Activated T-cell treated with anti-CD3 and anti-CD28 coated beads for 4 hours (primary cell): ENCODE measurements around the gene MGAT5B.
"Not testable (repeated sequence)": the region's sequence is repeated elsewhere in the genome, so short reads cannot be mapped to it uniquely, and the experiment has no call there.

Experiments used
- DNase-seq: peaks from one replicate; pipeline ENCODE4 v3.0.0-alpha.2; 2020

Gene MGAT5B

DNA sequence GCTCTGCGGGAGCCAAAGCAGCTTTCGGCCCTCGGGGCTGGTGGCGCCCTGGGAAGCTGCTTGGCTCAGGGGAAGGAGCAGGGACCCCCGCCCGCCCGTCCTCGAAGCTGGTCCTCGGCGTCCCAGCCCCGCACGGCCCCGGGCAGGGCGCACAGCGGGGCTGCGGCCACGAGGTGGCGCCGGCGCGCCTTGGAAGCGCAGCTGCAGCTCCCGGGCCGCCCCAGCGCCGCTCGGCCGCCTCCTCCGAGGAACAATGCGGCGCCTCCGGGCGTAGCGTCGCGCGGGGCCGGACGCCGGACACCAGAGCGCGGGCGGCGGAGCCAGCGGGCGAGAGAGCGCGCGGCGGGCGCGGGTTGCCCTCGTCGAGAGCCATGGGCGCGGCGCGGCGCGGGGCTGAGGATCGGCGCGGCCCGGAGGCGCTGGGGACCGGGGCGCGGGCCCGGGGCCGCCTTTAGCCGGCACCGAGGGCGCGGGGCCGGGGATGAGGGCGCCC is at the start of gene MGAT5B:
MGAT5B (plus strand) TSS at position 229 of the 493 bp plus-strand sequence. CDS start 626 bp downstream, outside the sequence.
- peak; percentile 68 for DNase-seq

GRCh38 chr17:76820039-76820438 is 48.2 kb upstream of the MGAT5B start:
- no peak for DNase-seq

DNA sequence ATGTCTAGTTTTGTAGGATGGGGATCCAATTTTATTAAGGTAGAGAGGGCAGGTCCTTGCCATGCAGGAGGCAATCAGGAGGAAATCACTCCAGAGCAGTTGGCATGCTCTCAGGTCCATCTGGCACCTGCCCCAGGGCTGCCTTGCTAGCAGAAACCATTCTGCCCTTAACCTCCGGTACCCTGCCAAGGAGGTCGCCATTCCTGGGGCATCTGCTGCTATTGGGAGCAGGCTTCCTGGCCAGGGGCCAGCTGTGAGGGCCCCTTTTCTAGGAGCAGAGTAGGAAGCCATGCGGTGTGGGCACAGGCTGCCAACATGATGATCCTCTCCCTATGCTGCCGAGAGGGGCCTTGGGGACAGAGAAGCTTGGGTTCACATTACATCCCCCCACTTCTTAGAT is 47.6 kb upstream of the MGAT5B start:
- DNase-seq: no peak

DNA sequence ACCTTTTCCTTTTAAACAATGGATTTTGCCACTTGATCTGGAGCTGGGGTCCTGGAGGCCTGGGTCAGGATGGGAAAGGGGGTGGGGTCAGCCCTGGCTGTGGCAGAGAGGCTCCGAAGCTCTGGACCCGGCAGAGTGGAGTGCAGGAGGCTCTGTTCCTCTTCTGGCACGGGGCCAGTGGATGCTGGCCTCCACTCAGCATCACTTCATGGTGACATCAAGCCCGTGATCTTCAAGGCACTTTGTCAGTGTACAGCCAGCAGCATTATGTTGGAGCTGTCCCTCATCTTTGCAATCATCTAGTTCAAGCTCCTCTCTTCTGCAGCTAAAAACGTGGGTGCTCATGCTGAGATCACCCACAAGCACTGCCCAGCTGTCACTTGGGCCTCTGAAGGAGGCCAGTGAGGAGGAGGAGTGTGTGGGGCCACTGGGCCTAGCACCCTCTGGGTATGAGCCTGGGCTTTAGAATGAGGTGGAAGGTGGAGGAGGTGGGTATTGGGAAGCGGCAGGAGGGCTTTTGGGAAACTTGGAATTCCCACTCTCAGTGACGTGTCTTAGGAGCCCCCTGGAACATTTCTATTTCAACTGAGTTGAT is 45.9 kb upstream of the MGAT5B start:
- DNase-seq: no peak

- DNase-seq: no peak
These were observed 44.1 kb upstream of the MGAT5B start for GRCh38 chr17:76824093-76824492.

DNA sequence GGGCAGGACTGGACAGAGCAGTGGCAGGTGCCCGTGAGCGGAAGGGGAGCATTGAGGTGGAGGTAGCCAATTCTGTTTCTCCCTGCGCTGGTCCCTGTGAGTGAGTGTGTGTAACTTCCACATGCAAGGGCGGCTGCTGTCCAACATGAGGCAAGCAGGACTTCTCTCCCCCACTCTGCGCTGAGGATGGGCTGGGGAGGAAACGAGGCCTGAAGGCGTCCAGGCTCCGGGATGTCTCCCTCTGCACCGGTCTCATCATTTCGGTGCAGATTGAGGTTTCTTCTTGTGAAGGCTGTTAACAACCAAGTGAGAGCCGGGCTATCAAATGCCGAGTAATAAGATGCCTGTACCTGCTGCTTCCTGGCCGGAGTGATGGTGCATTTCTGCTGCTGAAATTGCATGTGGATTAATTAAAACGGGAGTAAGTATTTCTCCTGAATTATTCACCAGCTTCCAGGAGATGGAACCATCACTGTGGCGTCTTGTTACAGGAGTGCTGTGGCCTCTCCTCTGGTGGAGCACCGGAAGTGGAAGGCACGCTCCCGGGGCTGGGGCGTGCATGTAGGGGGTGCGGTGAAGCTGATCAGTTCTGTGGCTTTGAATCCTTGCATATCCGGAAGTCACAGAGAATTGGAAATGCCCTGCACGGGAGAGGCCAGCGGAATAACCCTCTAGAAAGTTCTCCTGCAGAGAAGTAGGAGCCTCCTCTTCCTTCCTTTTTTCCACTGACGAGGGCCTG is 41.7 kb upstream of the MGAT5B start:
- DNase-seq: no peak

- DNase-seq: no peak
These were observed 40.5 kb upstream of the MGAT5B start for GRCh38 chr17:76827736-76828135.

DNA sequence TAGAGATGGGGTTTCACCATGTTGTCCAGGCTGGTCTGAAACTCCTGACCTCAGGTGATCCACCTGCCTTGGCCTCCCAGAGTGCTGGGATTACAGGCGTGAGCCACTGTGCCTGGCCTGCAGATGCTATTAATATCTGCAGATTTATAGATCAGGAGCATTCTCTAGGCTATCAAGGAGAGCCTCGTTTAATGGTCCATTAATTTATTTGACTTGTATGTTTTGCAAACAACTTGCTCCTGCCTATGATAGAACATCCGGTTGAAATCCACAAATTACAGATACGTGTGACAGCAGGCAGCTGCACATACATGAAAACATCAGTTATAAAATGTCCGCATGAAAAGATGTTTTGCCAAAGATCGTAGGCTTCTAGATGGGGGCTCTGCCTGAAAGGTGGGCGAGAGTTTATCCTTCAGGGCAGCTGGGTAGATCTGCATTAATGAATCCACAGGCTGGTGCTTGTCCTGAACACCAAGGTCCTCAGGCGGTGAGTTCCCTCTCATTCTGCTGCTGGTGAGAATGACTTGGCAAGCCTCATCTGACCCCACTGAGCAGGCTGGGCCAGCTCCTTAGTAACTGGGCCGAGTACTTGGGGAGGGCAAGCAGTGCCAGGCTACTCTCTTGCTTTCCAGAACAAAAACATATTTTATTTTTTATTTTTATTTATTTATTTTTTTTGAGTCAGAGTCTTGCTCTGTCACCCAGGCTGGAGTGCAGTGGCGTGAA is 37.1 kb upstream of the MGAT5B start:
- DNase-seq: no peak

GRCh38 chr17:76833034-76833644 is 35.1 kb upstream of the MGAT5B start:
- no peak for DNase-seq

- DNase-seq: no peak
These were observed 34.5 kb upstream of the MGAT5B start for GRCh38 chr17:76833747-76834146.

- no peak for DNase-seq
These were observed 33.3 kb upstream of the MGAT5B start for GRCh38 chr17:76834870-76835269.

GRCh38 chr17:76840443-76840767 is 27.8 kb upstream of the MGAT5B start:
- no peak for DNase-seq

DNA sequence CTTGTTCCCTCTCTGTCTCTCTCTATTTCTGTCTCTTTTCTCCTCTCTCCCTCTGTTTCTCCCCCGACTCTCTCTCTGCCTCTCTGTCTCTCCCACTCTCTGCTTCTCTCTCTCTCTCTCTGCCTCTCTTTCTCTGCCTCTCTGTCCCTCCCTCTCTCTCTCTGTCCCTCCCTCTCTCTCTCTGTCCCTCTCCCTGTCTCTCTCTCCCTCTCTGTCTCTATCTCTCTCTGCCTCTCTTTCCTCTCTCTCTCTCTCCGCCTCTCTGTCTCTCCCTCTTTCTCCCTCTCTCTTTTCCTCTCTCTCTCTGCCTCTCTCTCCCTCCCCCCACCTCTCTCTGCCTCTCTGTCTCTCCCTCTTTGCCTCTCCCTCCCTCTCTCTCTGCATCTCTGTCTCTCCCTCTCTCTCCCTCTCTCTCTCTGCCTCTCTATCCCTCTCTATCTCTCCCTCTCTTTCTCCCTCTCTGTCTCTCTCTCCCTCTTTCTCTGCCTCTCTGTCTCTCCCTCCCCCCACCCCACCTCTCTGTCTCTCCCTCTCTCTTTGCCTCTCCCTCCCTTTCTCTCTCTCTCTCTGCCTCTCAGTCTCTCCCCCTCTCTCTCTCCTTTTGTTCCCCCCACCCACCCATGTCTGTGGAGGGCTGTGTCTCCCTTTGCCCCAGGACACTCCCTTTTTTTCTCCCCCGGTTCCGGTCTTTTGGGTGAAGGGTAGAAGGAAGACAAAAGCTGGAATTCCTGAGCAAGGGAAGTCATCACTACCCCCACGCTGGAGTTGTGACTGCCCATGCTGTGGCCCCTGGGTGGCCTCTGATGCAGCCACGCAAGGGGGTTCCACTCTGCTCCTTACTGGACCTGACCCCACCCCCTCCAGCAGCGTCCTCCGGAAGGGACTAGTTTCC is 27.1 kb upstream of the MGAT5B start:
- DNase-seq: no peak

- DNase-seq: no peak
These were observed 26.3 kb upstream of the MGAT5B start for GRCh38 chr17:76841776-76842405.

- DNase-seq: not testable (repeated sequence)
These were observed 25.1 kb upstream of the MGAT5B start for GRCh38 chr17:76843068-76843467.

- DNase-seq: no peak
These were observed 24.3 kb upstream of the MGAT5B start for GRCh38 chr17:76843703-76844484.

GRCh38 chr17:76844485-76844829 is 23.7 kb upstream of the MGAT5B start:
- DNase-seq: no peak

- DNase-seq: no peak
These were observed 23.4 kb upstream of the MGAT5B start for GRCh38 chr17:76844846-76845245.

DNA sequence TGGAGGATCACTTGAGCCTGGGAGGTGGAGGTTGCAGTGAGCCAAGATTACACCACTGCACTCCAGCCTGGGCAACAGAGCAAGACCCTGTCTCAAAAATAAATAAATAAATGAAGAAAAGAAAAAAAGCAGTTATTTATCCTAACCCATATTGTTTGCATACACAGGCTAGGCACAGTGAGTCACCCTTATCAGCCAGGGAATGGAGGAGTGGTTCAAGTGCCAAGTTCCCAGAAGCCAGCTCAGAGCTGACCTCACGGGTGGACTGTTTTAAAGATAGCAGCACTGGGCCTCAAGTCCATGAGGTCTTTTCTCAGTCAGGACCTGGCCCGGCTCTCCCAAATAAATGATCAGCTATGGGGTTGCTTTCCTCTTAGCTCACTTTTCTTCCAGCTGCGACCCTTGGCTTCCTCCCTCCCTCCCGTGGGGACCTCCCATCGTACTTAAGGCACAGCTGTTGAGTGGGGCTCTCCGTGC is 22.6 kb upstream of the MGAT5B start:
- DNase-seq: no peak

DNA sequence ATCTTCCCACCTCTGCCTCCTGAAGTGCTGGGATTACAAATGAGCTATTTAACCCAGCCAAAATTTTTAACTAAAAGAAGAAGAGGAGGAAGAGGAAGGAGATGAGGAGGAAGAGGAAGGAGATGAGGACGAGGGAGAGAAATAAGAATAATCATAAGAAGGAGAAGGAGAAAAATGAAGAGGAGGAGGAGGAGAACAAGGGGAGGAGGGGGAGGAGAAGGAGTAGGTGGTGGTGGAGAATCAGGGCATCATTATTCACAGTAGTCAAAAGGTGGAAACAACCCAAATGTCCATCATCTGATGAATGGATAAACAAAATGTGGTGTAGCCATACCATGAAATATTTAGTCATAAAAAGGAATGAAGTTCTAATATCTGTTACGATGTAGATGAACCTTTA is 21.2 kb upstream of the MGAT5B start:
- DNase-seq: no peak

- DNase-seq: no peak
These were observed 19.5 kb upstream of the MGAT5B start for GRCh38 chr17:76848670-76849069.
